RWPE2 (cell line): ENCODE results near the gene PLXNB1.
A peak's percentile ranks its signal among the peaks of the same experiment; 100 is the strongest.
"Not testable (repeated sequence)": the region's sequence is repeated elsewhere in the genome, so short reads cannot be mapped to it uniquely, and the experiment has no call there.

ENCODE experiments used
- ATAC-seq: fragments of 200-7000 bp; cut with Tn5 transposase; 3 replicates; pipeline ENCODE4 v1.9.1; 2021; ENCODE audit warnings: low read depth
- DNase-seq: peaks from one replicate; pipeline ENCODE4 v3.0.0-alpha.2; 2020; ENCODE audit warnings: low spot score
- H3K27ac ChIP-seq: fragments of 450-650 bp; 2 replicates; pipeline ENCODE4 v1.5.1; 2017; ENCODE audit warnings: mild to moderate bottlenecking; ENCODE audit not compliant: poor library complexity, severe bottlenecking
- H3K27me3 ChIP-seq: fragments of 250-450 bp; sonication (Bioruptor Pico); 2 replicates; pipeline ENCODE4 v1.5.1; 2021; ENCODE audit warnings: mild to moderate bottlenecking, moderate library complexity; ENCODE audit not compliant: insufficient read depth, poor library complexity, severe bottlenecking
- H3K36me3 ChIP-seq: fragments of 250-450 bp; sonication (Bioruptor Pico); 2 replicates; pipeline ENCODE4 v1.5.1; 2020; ENCODE audit warnings: low read depth, mild to moderate bottlenecking, moderate library complexity
- H3K4me1 ChIP-seq: fragments of 250-450 bp; sonication (Bioruptor Pico); 2 replicates; pipeline ENCODE4 v1.5.1; 2021; ENCODE audit warnings: mild to moderate bottlenecking, moderate library complexity; ENCODE audit not compliant: insufficient read depth, poor library complexity, severe bottlenecking
- H3K4me3 ChIP-seq: fragments of 250-450 bp; sonication (Bioruptor Pico); 2 replicates; pipeline ENCODE4 v1.5.1; 2021; ENCODE audit warnings: mild to moderate bottlenecking, moderate library complexity; ENCODE audit not compliant: severe bottlenecking
- H3K9me3 ChIP-seq: fragments of 250-450 bp; sonication (Bioruptor Pico); 2 replicates; pipeline ENCODE4 v1.5.1; 2021; ENCODE audit warnings: mild to moderate bottlenecking, moderate library complexity; ENCODE audit not compliant: severe bottlenecking
- TF ChIP-seq, protein P1 (sequence below): fragments of 450-650 bp; IDR thresholded peaks from one replicate; pipeline ENCODE4 v1.5.1; 2017; ENCODE audit warnings: mild to moderate bottlenecking, moderate library complexity; ENCODE audit not compliant: poor library complexity, severe bottlenecking

PLXNB1 gene

DNA sequence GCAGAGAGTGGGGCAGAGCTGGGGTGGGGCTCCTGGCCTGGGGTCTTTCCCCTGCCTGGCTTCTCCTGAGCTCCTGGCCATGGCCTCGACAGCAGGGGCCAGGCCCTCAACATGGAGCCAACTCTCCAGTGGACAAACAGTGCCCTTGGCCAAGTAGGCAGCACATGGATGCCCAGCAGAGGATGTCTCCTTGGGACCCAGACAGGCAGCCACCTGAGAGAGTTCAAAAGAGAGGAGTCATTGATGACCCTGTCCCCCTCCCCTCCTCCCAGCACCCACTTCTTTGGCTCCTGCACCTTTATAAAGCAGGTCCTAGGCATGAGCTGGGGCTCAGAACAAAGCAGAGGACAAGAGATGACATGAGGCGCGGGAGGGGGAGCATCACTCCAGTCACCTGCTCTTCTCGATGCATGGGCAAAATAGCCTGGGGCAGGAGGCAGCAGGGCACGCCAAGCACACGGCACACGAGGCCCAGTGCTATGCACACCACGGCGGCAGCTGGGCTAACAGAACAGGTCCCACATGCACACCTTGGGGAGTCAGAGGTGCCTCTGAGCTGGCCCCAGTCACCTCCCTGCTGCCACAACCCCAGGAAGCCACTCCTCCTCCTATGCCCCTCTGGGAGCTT is 46.7 kb upstream of the PLXNB1 start:
- Histone ChIP-seq H3K4me3 (no peak overlapping the region), H3K9me3 (no peaks in the 10 kb centered on the region), H3K36me3 (0 out of 2 replicates have a peak, but pooled peaks cover 8% of the 10 kb centered on the region), H3K27me3 (no peaks in the 10 kb centered on the region), H3K27ac (no peak overlapping the region), H3K4me1 (peaks cover 10% of the 10 kb centered on the region)
- no peak for DNase-seq
- TF ChIP-seq, protein P1, sequence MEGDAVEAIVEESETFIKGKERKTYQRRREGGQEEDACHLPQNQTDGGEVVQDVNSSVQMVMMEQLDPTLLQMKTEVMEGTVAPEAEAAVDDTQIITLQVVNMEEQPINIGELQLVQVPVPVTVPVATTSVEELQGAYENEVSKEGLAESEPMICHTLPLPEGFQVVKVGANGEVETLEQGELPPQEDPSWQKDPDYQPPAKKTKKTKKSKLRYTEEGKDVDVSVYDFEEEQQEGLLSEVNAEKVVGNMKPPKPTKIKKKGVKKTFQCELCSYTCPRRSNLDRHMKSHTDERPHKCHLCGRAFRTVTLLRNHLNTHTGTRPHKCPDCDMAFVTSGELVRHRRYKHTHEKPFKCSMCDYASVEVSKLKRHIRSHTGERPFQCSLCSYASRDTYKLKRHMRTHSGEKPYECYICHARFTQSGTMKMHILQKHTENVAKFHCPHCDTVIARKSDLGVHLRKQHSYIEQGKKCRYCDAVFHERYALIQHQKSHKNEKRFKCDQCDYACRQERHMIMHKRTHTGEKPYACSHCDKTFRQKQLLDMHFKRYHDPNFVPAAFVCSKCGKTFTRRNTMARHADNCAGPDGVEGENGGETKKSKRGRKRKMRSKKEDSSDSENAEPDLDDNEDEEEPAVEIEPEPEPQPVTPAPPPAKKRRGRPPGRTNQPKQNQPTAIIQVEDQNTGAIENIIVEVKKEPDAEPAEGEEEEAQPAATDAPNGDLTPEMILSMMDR, result no peak
- ATAC-seq, result no peak

DNA sequence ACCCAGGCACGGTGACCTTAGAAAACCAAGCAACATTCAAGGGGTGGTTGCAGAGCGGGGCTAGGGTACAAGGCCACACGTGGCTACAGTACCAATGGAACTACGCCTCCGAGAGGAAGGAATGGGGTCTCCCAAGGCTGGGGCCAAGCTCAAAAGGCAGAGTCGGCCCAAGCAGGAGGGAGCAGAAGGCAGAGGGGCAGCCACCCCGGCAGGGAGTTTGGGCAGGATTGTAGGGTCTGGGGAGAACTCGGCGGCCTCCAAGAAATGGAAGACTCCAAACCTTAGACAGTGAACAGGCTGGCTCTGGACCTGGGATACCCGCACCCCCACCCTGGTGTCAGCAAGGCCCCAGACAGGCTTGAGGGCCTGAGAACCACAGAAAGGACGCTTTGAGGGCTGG is 45.3 kb upstream of the PLXNB1 start:
- TF ChIP-seq, protein P1, result no peak
- DNase-seq, result no peak
- no peaks in the 10 kb centered on the region for H3K9me3 ChIP-seq
- H3K4me3 ChIP-seq, result no peak overlapping the region
- H3K36me3 ChIP-seq, result peaks cover 3% of the 10 kb centered on the region; the same call in 1 of the 2 replicates
- no peak for ATAC-seq
- peaks cover 11% of the 10 kb centered on the region for H3K4me1 ChIP-seq
- no peaks in the 10 kb centered on the region for H3K27me3 ChIP-seq
- H3K27ac ChIP-seq, result no peak overlapping the region

DNA sequence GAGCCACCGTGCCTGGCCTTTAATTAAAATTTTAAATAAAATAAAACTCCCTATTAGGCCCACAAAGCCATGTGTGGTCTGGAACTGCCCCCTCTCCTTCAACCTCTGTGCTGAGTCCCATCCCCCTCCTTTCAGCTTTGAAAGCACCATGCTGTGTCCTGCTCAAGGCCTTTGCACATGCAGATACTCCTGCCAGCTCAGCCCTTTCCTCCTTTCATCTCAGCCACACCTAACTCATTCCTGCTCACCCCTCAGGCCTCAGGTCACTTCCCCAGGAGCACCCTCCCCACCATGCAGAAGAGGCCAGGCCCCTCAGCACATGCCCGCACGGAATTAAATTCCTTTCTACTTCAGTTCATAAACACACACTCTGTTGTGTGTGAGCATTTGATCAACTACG is 44.7 kb upstream of the PLXNB1 start:
- H3K36me3 ChIP-seq, result peaks cover 3% of the 10 kb centered on the region; the same call in 1 of the 2 replicates
- peaks cover 11% of the 10 kb centered on the region for H3K4me1 ChIP-seq
- no peak overlapping the region for H3K4me3 ChIP-seq
- ATAC-seq, result no peak
- no peaks in the 10 kb centered on the region for H3K9me3 ChIP-seq
- DNase-seq, result no peak
- no peak overlapping the region for H3K27ac ChIP-seq
- TF ChIP-seq, protein P1, result no peak
- no peaks in the 10 kb centered on the region for H3K27me3 ChIP-seq

DNA sequence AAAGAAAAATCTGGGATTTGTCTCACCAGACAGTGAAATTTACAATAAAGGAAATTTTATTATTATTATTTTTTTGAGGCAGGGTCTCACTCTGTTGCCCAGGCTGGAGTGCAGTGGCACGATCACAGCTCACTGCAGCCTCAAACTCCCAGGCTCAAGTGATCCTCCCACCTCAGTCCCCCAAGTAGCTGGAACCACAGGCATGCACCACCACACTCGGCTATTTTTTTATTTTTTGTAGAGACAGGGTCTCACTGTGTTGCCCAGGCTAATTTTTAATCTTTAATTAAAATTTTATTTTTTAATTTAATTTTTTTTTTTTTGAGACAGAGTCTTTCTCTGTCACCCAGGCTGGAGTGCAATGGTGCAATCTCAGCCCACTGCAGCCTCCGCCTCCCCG is 44.1 kb upstream of the PLXNB1 start:
- not testable (repeated sequence) for H3K27me3 ChIP-seq, H3K36me3 ChIP-seq, H3K9me3 ChIP-seq, ATAC-seq, DNase-seq, H3K4me3 ChIP-seq
- peaks cover 11% of the 10 kb centered on the region for H3K4me1 ChIP-seq
- peak overlapping the region; percentile 85 for H3K27ac ChIP-seq

DNA sequence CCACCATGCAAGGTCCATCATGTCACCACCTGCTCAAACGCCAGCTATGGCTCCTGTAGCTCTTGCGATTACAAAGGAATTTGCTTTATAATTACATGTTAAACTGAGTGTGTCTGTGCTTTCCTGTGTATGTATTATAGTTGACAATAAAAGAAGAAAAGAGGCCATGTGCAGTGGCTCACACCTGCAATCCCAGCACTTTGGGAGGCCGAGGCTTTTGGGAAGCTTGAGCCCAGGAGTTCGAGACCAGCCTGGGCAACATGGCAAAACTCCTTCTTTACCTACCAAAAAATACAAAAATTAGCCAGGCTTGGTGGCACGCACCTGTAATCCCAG is 43.7 kb upstream of the PLXNB1 start:
- H3K27me3 ChIP-seq, result no peaks in the 10 kb centered on the region
- H3K27ac ChIP-seq, result peak overlapping the region; percentile 85
- no peaks in the 10 kb centered on the region for H3K9me3 ChIP-seq
- TF ChIP-seq, protein P1, result no peak
- no peak for DNase-seq
- H3K4me3 ChIP-seq, result no peak overlapping the region
- no peak for ATAC-seq
- peaks cover 11% of the 10 kb centered on the region for H3K4me1 ChIP-seq
- H3K36me3 ChIP-seq, result peaks cover 8% of the 10 kb centered on the region; the same call in 1 of the 2 replicates
